Dermis blood vessel endothelial cell (primary cell): ENCODE data around the gene MBTPS2. TPM values are rescaled to one million over a fixed set of nuclear protein-coding genes. Genes with fewer than 3 reads are reported as not detected.
A peak's percentile ranks its signal among the peaks of the same experiment; 100 is the strongest.
"Not testable (repeated sequence)": the region's sequence is repeated elsewhere in the genome, so short reads cannot be mapped to it uniquely, and the experiment has no call there.

Experiments used
- DNase-seq: peaks from one replicate; pipeline ENCODE4 v3.0.0; 2010
- total RNA-seq: library from RNA; depleted of rRNA; stranded (reverse); fragments of >200 nt; gene quantifications from 2 replicates; pipeline ENCODE4 v1.2.3, GENCODE V29; 2014

MBTPS2 gene
- 5.1 and 13.1 TPM in 2 replicates for total RNA-seq

- peak; percentile 91 for DNase-seq
Observed at GRCh38 chrX:21839334-21840192, at the start of gene MBTPS2. Gene MBTPS2 (plus strand): TSS chrX:21839617. CDS start chrX:21839735, 118 bp downstream.

GRCh38 chrX:21798677-21799219, 40.7 kb upstream of the MBTPS2 start:
- DNase-seq = no peak

- DNase-seq = no peak
Observed at GRCh38 chrX:21799767-21800166, 39.6 kb upstream of the MBTPS2 start.

GRCh38 chrX:21800344-21800770, 39.1 kb upstream of the MBTPS2 start:
- no peak for DNase-seq

GRCh38 chrX:21802054-21802670, 37.3 kb upstream of the MBTPS2 start:
- no peak for DNase-seq

- no peak for DNase-seq
Observed at GRCh38 chrX:21802839-21803238, 36.6 kb upstream of the MBTPS2 start.

GRCh38 chrX:21806691-21807090, 32.7 kb upstream of the MBTPS2 start:
- no peak for DNase-seq

GRCh38 chrX:21811832-21812231, 27.6 kb upstream of the MBTPS2 start:
- DNase-seq = no peak

- no peak for DNase-seq
Observed at GRCh38 chrX:21812628-21813027, 26.8 kb upstream of the MBTPS2 start.

- DNase-seq = no peak
Observed at GRCh38 chrX:21813612-21814368, 25.6 kb upstream of the MBTPS2 start.

GRCh38 chrX:21816136-21816535, 23.3 kb upstream of the MBTPS2 start:
- no peak for DNase-seq

GRCh38 chrX:21820170-21820569, 19.2 kb upstream of the MBTPS2 start:
- not testable (repeated sequence) for DNase-seq

GRCh38 chrX:21821875-21822274, 17.5 kb upstream of the MBTPS2 start:
- no peak for DNase-seq

GRCh38 chrX:21831496-21831895, 7.9 kb upstream of the MBTPS2 start:
- DNase-seq = no peak

GRCh38 chrX:21837056-21837455, 2.4 kb upstream of the MBTPS2 start:
- no peak for DNase-seq

GRCh38 chrX:21838937-21839333, 482 bp upstream of the MBTPS2 start:
- DNase-seq = peak; percentile 42

- no peak for DNase-seq
Observed at GRCh38 chrX:21840193-21840545, 752 bp downstream of the MBTPS2 start.

- DNase-seq = no peak
Observed at GRCh38 chrX:21843179-21843578, 3.8 kb downstream of the MBTPS2 start.

GRCh38 chrX:21845096-21845495, 5.7 kb downstream of the MBTPS2 start:
- DNase-seq = no peak

- DNase-seq = no peak
Observed at GRCh38 chrX:21847342-21847741, 7.9 kb downstream of the MBTPS2 start.

GRCh38 chrX:21853578-21853977, 14.2 kb downstream of the MBTPS2 start:
- no peak for DNase-seq

GRCh38 chrX:21855937-21856415, 16.6 kb downstream of the MBTPS2 start, which contains the start of gene YY2:
Gene YY2 (plus strand): TSS chrX:21855987. CDS start chrX:21856485, 498 bp downstream.
- DNase-seq = no peak

- no peak for DNase-seq
Observed at GRCh38 chrX:21856504-21856903, 17.1 kb downstream of the MBTPS2 start.
